Cardiac muscle cell (in vitro differentiated cells and primary cell): ENCODE data around the gene PLAC1. TPM values are rescaled to one million over a fixed set of nuclear protein-coding genes. Genes with fewer than 3 reads are reported as not detected.

ENCODE experiments used
- DNase-seq, 2 donors: peaks; one replicate each; pipeline versions ENCODE4 v3.0.0 to v3.0.0-alpha.2; 2010 to 2017; ENCODE audit warnings: low read depth in 1 of 2, low spot score in 1 of 2
- H3K27ac ChIP-seq: fragments of 200-600 bp; sonication (generic); 2 replicates; pipeline ENCODE4 v1.5.1; 2016
- H3K27me3 ChIP-seq: fragments of 200-600 bp; sonication (generic); 2 replicates; pipeline ENCODE4 v1.6.0; 2016; ENCODE audit warnings: control low read depth
- H3K36me3 ChIP-seq: fragments of 200-600 bp; sonication (generic); 2 replicates; pipeline ENCODE4 v1.5.1; 2016; ENCODE audit warnings: control low read depth
- H3K4me1 ChIP-seq: fragments of 200-600 bp; sonication (generic); 2 replicates; pipeline ENCODE4 v1.8.1; 2017; ENCODE audit warnings: low read depth, mild to moderate bottlenecking, mixed run types
- H3K4me3 ChIP-seq: fragments of 200-600 bp; sonication (generic); 2 replicates; pipeline ENCODE4 v1.5.1; 2016; ENCODE audit warnings: mild to moderate bottlenecking
- H3K9me3 ChIP-seq: fragments of 200-600 bp; sonication (generic); 2 replicates; pipeline ENCODE4 v1.5.1; 2017; ENCODE audit warnings: low read depth, mild to moderate bottlenecking, control low read depth
- CTCF ChIP-seq: IDR thresholded peaks from 2 replicates; pipeline ENCODE4 v1.5.1; 2012; ENCODE audit warnings: low read depth, mild to moderate bottlenecking, low read length
- polyA plus RNA-seq: library from polyadenylated mRNA; unstranded; fragments of >200 nt; fragmentation: Nextera tagmentation; extraction: Ambion mirVana; gene quantifications from 2 replicates; pipeline ENCODE4 v1.2.1, GENCODE V29; 2016
- total RNA-seq: library from RNA; depleted of rRNA; stranded (reverse); fragments of >200 nt; gene quantifications from 2 replicates; pipeline ENCODE4 v1.2.3, GENCODE V29; 2016

The PLAC1 gene
- total and polyA plus RNA-seq, 2 experiments from 2014 or later, result 1.2 to 2.0 TPM

GRCh38 chrX:134679221-134679620 is 20.9 kb upstream of the PLAC1 start:
- no peak for DNase-seq
- Histone ChIP-seq H3K27ac (no peak overlapping the region), H3K36me3 (no peaks in the 10 kb centered on the region), H3K9me3 (no peaks in the 10 kb centered on the region), H3K4me1 (no peaks in the 10 kb centered on the region), H3K27me3 (no peaks in the 10 kb centered on the region), H3K4me3 (no peak overlapping the region)
- TF ChIP-seq CTCF, result no peak

GRCh38 chrX:134677332-134677731 is 19.1 kb upstream of the PLAC1 start:
- no peaks in the 10 kb centered on the region for H3K9me3 ChIP-seq
- no peaks in the 10 kb centered on the region for H3K4me1 ChIP-seq
- no peak for TF ChIP-seq CTCF
- no peaks in the 10 kb centered on the region for H3K27me3 ChIP-seq
- H3K27ac ChIP-seq, result no peak overlapping the region
- DNase-seq, result no peak
- no peaks in the 10 kb centered on the region for H3K36me3 ChIP-seq
- H3K4me3 ChIP-seq, result no peak overlapping the region

- Histone ChIP-seq H3K36me3 (no peaks in the 10 kb centered on the region), H3K27ac (no peak overlapping the region)
Observed at GRCh38 chrX:134676436-134676835, 18.2 kb upstream of the PLAC1 start.

GRCh38 chrX:134673123-134673522 is 14.9 kb upstream of the PLAC1 start:
- H3K4me3 ChIP-seq, result no peak overlapping the region
- H3K36me3 ChIP-seq, result no peaks in the 10 kb centered on the region
- no peaks in the 10 kb centered on the region for H3K27me3 ChIP-seq
- no peaks in the 10 kb centered on the region for H3K4me1 ChIP-seq
- no peak for TF ChIP-seq CTCF
- H3K27ac ChIP-seq, result no peak overlapping the region
- H3K9me3 ChIP-seq, result no peaks in the 10 kb centered on the region
- no peak for DNase-seq

More at GRCh38 chrX:134676436-134676835, 18.2 kb upstream of the PLAC1 start:
- DNase-seq, result peak in 1 of 2 donors; percentile 75
- H3K4me3 ChIP-seq, result no peak overlapping the region
- no peaks in the 10 kb centered on the region for H3K27me3 ChIP-seq
- no peaks in the 10 kb centered on the region for H3K9me3 ChIP-seq
- no peaks in the 10 kb centered on the region for H3K4me1 ChIP-seq
- no peak for TF ChIP-seq CTCF

GRCh38 chrX:134672101-134672500 is 13.8 kb upstream of the PLAC1 start:
- Histone ChIP-seq H3K27me3 (no peaks in the 10 kb centered on the region), H3K36me3 (no peaks in the 10 kb centered on the region), H3K27ac (no peak overlapping the region), H3K4me3 (no peak overlapping the region), H3K9me3 (no peaks in the 10 kb centered on the region), H3K4me1 (no peaks in the 10 kb centered on the region)
- no peak for TF ChIP-seq CTCF
- no peak for DNase-seq

- Histone ChIP-seq H3K27ac (no peak overlapping the region), H3K4me1 (no peaks in the 10 kb centered on the region)
Observed at GRCh38 chrX:134671294-134671693, 13.0 kb upstream of the PLAC1 start.

More at GRCh38 chrX:134671294-134671693, 13.0 kb upstream of the PLAC1 start:
- H3K36me3 ChIP-seq, result no peaks in the 10 kb centered on the region
- no peaks in the 10 kb centered on the region for H3K27me3 ChIP-seq
- no peak for TF ChIP-seq CTCF
- DNase-seq, result no peak
- no peak overlapping the region for H3K4me3 ChIP-seq
- no peaks in the 10 kb centered on the region for H3K9me3 ChIP-seq
